AG04449 (cell line): Measurements from ENCODE around the gene CDC14B.

Source experiments
- CTCF ChIA-PET: fragments of 350-600 bp; formaldehyde crosslinking; extraction: SDS; loops from one replicate; lab custom pipeline; 2021; ENCODE audit warnings: antibody characterized with exemption; lab: Yijun Ruan, JAX
- POLR2A ChIA-PET: fragments of 400-600, 350-600 bp; formaldehyde crosslinking; extraction: SDS; loops from one replicate; lab custom pipeline; 2020; ENCODE audit warnings: antibody characterized with exemption, inconsistent platforms; lab: Yijun Ruan, JAX
- DNase-seq: peaks from one replicate; pipeline ENCODE4 v3.0.0-alpha.2; 2010; ENCODE audit warnings: low read depth, low spot score
- H3K4me3 ChIP-seq: 2 replicates; pipeline ENCODE4 v1.5.1; 2011; ENCODE audit warnings: low read depth, mild to moderate bottlenecking, control low read depth, low read length
- CTCF ChIP-seq: IDR thresholded peaks from one replicate; pipeline ENCODE4 v1.5.1; 2011; ENCODE audit warnings: mild to moderate bottlenecking, moderate library complexity, low read length, control low read depth, inconsistent platforms; ENCODE audit not compliant: insufficient read depth; ENCODE audit errors: missing control alignments

The CDC14B gene

GRCh38 chr9:96480736-96481135, 138.9 kb downstream of the CDC14B start:
- ChIA-PET CTCF (no interaction called here), POLR2A (no interaction called here)
- no peak for DNase-seq
- no peak for TF ChIP-seq CTCF
- no peak overlapping the region for H3K4me3 ChIP-seq

- H3K4me3 ChIP-seq, result no peak overlapping the region
- TF ChIP-seq CTCF, result no peak
- ChIA-PET POLR2A (no interaction called here), CTCF (interaction anchor here (1.0 kb wide), 1 partner anchor 161 kb away, joined by 3 read pairs; no protein-coding TSS in a partner anchor)
- DNase-seq, result no peak
Observed at GRCh38 chr9:96478829-96479371, 140.7 kb downstream of the CDC14B start.

GRCh38 chr9:96476591-96476990, 143.1 kb downstream of the CDC14B start:
- TF ChIP-seq CTCF, result no peak
- H3K4me3 ChIP-seq, result no peak overlapping the region
- CTCF ChIA-PET, result interaction anchor here (1.3 kb wide), 2 partner anchors 13 to 24 kb away, joined by 3 read pairs; no protein-coding TSS in a partner anchor
- DNase-seq, result no peak
- POLR2A ChIA-PET, result no interaction called here

GRCh38 chr9:96476013-96476412, 143.6 kb downstream of the CDC14B start:
- POLR2A ChIA-PET, result no interaction called here
- no peak for TF ChIP-seq CTCF
- DNase-seq, result no peak
- CTCF ChIA-PET, result no interaction called here
- H3K4me3 ChIP-seq, result no peak overlapping the region

GRCh38 chr9:96467784-96468183, 151.9 kb downstream of the CDC14B start:
- TF ChIP-seq CTCF, result no peak
- ChIA-PET CTCF (interaction anchor here (1.1 kb wide), 1 partner anchor 151 kb away, joined by 3 read pairs; no protein-coding TSS in a partner anchor), POLR2A (no interaction called here)
- DNase-seq, result no peak
- no peak overlapping the region for H3K4me3 ChIP-seq

- CTCF ChIA-PET, result no interaction called here
- no peak overlapping the region for H3K4me3 ChIP-seq
- no peak for TF ChIP-seq CTCF
- POLR2A ChIA-PET, result no interaction called here
- no peak for DNase-seq
Observed at GRCh38 chr9:96464426-96464825, 155.2 kb downstream of the CDC14B start.
